GM12878 (cell line): ENCODE measurements around the gene PRKX.

Source experiments
- DPF2 ChIP-seq: fragments of 450-650 bp; IDR thresholded peaks from 2 replicates; pipeline ENCODE4 v1.6.1; 2017; ENCODE audit warnings: mild to moderate bottlenecking
- GATAD2B ChIP-seq: fragments of 450-650 bp; conservative IDR thresholded peaks from 2 replicates; pipeline ENCODE4 v1.6.1; 2017; ENCODE audit warnings: low read depth, mild to moderate bottlenecking, moderate library complexity
- NR2F1 ChIP-seq: fragments of 450-650 bp; conservative IDR thresholded peaks from 2 replicates; pipeline ENCODE4 v1.6.1; 2017; ENCODE audit warnings: mild to moderate bottlenecking
- RB1 ChIP-seq: fragments of 450-650 bp; formaldehyde crosslinking; IDR thresholded peaks from 2 replicates; pipeline ENCODE4 v1.6.1; 2017; ENCODE audit warnings: mild to moderate bottlenecking, borderline replicate concordance
- TF ChIP-seq, protein P1 (sequence below), 3 experiments: IDR thresholded peaks in 2 of 3; conservative IDR thresholded peaks in 1 of 3; 2 replicates each; pipeline ENCODE4 v1.5.1; 2011; ENCODE audit warnings: low read depth in 3 of 3, low read length in 3 of 3, mild to moderate bottlenecking in 3 of 3, control low read depth in 2 of 3, moderate library complexity in 2 of 3, inconsistent platforms in 1 of 3, mixed read lengths in 1 of 3; ENCODE audit not compliant: control insufficient read depth in 2 of 3, insufficient read depth in 1 of 3; ENCODE audit errors: extremely low read depth in 1 of 3
- TF ChIP-seq, protein P2 (sequence below): IDR thresholded peaks from 2 replicates; pipeline ENCODE4 v1.6.1; 2012; ENCODE audit warnings: low read depth, low read length, improper control_type of control experiment

DNA sequence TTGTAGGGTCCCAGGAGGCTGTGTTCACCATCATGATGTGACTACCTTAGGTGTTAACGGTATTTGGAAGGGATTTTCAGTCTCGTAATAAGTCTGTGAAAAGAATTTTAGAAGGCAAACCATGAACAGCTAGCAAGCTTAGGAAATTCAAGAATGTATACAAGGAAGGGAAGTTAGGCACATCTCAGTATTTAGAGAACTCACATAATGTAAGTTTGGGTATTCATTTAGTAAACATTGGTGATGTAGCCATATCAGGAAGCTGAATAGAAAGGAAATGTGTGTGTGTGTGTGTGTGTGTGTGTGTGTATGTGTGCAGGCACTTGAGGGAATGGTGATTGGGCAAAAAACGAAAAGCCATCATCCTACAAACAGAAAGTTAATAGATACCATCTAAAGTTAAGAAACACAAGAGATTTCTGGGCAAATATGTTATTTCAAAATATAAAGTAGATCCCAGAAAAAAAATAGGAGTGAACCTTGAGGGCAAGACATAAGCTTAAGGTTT is 34.7 kb upstream of the PRKX start:
- TF ChIP-seq GATAD2B (no peak), RB1 (no peak), NR2F1 (no peak), DPF2 (no peak)
- TF ChIP-seq, protein P1, sequence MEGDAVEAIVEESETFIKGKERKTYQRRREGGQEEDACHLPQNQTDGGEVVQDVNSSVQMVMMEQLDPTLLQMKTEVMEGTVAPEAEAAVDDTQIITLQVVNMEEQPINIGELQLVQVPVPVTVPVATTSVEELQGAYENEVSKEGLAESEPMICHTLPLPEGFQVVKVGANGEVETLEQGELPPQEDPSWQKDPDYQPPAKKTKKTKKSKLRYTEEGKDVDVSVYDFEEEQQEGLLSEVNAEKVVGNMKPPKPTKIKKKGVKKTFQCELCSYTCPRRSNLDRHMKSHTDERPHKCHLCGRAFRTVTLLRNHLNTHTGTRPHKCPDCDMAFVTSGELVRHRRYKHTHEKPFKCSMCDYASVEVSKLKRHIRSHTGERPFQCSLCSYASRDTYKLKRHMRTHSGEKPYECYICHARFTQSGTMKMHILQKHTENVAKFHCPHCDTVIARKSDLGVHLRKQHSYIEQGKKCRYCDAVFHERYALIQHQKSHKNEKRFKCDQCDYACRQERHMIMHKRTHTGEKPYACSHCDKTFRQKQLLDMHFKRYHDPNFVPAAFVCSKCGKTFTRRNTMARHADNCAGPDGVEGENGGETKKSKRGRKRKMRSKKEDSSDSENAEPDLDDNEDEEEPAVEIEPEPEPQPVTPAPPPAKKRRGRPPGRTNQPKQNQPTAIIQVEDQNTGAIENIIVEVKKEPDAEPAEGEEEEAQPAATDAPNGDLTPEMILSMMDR (IDR thresholded peaks at IDR 0.05 in 2 of 3, conservative IDR thresholded peaks at IDR 0.05 in 1 of 3; ENCODE audit: control insufficient read depth in 2 of 3, extremely low read depth in 1 of 3, insufficient read depth in 1 of 3, low read depth in 3 of 3, low read length in 3 of 3), result no peak
- TF ChIP-seq, protein P2, sequence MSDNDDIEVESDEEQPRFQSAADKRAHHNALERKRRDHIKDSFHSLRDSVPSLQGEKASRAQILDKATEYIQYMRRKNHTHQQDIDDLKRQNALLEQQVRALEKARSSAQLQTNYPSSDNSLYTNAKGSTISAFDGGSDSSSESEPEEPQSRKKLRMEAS, result no peak
